Stimulated activated CD4-positive, alpha-beta T cell treated with anti-CD3 and anti-CD28 coated beads, Interleukin-4, amount 100 ng/mL, for 4 hours (primary cell): ENCODE data around the gene AKAP1.

Experiments
- DNase-seq, 2 experiments: peaks; one replicate each; pipeline ENCODE4 v3.0.0-alpha.2; 2020

AKAP1 gene

DNA sequence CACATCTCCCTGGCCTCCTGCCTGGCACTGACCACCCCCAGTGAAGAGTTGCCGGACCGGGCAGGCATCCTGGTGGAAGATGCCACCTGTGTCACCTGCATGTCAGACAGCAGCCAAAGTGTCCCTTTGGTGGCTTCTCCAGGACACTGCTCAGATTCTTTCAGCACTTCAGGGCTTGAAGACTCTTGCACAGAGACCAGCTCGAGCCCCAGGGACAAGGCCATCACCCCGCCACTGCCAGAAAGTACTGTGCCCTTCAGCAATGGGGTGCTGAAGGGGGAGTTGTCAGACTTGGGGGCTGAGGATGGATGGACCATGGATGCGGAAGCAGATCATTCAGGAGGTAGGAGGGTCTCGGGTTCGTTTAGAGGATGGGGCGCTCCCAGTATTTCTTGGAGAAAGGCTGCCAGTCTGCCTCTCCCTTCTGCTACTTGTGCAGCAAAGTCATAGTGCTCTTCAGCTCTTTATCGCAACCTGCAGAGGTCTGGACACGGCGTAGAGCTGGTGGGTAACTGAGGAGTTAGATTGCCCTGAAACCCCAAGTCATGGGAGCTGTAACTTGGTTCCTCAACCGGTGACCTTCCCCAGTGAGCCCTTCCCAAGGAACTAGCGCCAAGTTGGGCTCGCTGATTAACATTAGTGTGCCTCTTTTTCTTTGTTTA lies 21.9 kb downstream of the AKAP1 start:
- DNase-seq, result no peak

DNA sequence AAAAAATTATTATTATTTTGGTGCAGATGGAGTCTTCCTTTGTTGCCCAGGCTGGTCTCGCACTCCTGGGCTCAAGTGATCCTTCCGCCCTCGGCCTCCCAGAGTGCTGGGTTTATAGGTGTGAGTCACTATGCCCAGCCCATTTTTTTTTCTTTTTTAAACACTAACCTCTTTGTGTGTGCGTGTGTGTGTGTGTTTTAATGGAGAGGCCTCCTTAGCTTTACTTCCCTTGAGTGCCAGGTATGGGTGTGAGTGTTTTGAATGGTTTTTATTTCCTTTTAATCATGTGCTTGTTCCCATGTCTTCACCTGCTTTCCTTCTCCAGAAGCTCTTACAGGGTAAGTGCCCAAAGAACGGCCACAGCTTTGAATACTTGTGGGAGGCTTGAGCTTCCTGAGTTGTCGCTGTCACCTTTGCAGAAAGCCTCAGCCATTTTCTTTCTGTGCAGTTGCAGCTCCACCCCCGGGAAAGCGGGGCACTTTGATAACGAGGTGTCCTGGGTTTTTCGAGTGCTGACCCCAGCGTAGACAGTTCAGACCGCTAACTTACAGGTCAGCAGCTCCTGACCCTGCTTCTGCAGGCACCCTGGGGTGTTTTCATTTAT lies 22.6 kb downstream of the AKAP1 start:
- no peak for DNase-seq

DNA sequence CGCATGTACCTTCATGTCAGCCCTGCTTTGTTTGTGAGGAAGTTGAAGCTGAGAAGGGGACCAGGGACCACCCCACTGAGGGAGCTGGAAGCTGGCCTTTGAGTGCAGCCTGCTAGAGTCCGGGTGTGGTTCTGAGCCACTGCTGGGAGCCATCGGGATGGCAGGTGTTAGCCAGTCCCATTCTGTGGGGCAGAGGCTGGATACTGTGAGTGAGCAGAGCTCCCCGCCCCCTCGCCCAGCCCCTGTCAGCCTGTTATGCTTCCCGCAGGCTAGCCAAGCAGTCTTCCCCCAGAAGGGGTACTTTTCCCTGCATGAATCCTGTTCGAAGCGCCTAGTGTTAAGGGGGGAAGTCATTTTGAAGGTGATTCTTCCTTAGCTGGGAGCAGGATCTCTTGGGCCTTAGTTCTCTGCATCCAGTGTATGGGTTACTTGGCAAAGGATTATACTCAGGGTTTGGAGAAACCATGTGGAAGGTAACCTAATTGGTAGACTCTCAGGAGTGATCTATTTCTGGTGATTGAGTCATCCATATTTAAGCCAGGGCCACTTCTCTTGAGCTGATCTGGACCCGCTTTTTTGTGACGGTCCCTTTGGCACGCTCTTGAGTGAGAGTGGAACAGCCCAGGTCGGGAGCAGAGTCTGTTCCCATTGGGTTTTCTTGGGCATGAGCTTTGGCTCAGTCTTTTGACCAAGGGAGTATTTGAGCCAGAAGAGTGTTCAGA lies 23.8 kb downstream of the AKAP1 start:
- DNase-seq, result no peak

DNA sequence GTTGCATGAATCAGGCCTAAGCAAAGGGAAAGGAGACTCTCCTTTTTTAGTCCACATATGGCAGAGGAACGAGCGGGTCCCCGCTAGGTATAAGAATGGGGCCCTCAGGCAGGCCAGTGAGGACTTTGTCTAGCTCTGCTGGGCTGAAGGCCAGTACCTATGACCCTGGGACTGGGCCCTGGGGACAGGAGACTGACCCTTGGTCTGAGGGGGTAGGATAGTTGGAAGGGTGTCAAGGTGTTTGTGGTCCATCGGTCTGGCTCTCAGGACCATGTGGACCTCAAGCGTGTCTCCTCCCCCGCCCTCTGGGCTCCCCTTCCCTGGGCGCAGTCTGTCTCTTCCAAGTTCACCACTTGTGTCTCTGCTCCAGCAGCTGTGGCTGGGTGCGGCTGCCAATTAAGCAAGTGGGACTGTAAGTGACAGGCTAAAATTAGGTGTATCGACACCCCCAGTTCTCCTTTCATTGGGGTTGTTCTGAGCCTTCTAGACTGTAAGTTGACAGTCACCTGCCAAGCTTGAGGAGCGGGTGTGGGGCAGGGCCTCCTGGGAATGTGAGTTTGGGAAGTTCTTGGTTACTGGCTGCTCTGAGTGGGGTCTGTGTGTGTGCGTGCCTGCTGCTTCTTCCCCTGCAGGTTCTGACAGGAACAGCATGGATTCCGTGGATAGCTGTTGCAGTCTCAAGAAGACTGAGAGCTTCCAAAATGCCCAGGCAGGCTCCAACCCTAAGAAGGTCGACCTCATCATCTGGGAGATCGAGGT lies 24.5 kb downstream of the AKAP1 start:
- DNase-seq, result no peak

DNA sequence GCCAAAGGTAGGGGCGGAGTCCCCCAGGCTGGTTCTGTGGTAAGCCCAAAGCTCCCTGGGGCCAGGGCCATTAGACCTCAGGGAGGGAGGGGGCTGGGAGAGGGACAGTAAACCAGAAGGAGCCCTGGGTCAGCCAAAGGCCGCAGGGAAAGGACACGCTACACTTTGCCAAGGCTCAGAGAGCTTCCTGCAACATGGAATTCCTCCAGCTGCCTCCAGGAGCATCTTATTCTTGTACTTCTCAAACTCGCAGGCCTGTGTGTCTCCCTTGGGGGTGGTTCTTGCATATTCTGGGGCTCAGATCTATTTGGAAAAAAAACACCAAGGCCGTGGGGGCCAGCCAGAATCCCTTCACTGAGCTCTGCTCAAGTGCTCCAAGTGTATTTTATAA lies 25.1 kb downstream of the AKAP1 start:
- DNase-seq, result no peak

DNA sequence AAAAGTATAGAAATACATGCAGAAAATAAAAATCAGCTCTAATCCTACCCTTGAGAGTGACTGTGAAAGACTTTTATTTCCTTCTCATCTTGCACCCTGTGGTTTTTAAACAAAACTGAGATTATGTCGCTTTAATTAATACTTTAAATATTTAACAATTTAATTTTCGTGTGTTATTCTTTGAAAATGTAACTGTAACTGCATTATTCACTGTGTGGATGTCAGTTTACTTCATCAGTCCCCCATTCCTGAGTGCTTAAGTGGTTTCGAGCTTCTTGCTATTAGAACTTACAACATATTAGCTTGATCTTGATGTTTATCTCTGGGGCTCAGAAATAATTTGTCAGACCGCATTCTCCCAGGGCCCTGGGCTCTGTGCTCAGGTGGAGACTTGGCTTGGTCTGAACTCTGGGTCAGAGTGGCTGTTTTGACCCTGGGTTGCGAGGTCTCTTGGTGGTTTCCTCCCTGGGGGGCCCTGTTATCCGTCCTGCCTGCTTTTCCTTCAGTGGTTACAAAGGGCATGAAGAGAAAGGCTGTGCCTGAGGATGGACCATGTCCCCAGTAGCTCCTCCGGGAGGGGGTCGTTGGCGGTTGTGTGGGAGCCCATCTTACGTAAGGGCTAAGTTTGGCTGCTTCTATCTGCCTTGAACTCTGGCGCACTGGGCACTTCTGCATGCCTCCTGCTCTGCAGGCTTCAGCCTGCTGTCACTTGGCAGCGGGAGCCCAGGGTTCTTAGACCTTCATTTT lies 25.7 kb downstream of the AKAP1 start:
- no peak for DNase-seq

DNA sequence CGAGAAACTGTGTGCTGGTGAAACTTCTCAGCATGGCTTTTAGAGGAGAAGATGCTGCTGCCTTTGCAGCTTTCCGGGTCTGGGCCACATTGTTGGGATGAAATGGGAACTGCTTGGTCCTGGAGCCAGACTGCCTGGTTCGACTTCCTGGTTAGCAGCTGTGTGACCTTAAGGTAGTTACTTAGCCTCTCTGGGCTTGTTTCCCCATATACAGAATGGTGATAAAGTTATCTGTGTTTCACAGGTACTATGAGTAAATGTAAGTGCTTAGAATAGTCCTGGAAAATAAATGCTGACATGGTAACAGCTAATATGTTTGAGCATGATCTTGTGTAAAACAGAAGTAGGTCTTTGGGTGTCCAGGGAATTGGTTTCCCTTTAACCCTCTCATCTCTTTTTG lies 26.3 kb downstream of the AKAP1 start:
- no peak for DNase-seq

DNA sequence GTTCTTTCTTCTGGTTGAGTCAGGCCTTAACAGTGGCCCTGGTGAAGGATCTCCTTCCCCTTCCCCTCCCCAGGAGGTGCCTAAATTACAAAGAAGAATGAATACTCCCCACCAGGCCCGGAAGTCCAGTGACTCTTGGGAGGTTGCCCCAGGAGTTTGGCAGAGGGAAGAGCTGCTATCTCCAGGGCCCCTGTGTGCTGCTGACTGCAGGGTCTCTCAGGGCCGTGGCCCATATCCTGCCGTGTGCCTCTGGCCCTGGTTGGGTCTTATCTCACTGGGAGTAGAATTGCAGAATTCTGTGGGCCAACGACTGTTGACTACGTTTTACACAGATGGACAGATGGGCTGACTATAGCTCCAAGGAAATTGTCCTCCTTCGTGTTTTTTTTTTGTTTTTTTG lies 28.0 kb downstream of the AKAP1 start:
- DNase-seq, result no peak

DNA sequence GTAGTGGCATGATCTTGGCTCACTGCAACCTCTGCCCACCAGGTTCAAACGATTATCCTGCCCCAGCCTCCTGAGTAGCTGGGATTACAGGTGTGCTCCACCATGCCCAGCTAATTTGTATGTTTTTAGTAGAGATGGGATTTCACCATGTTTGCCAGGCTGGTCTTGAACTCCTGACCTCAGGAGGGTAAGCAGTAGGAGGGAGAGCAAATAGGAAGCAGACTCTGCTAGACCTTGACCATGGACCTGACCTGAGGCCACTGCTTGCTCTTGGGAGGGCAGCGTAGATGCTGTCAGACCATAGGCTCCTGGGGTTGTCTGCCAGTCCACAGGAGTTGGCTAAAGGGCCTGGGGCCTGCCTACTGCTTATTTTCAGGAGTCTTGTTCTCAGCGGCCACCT lies 28.6 kb downstream of the AKAP1 start:
- DNase-seq, result no peak

DNA sequence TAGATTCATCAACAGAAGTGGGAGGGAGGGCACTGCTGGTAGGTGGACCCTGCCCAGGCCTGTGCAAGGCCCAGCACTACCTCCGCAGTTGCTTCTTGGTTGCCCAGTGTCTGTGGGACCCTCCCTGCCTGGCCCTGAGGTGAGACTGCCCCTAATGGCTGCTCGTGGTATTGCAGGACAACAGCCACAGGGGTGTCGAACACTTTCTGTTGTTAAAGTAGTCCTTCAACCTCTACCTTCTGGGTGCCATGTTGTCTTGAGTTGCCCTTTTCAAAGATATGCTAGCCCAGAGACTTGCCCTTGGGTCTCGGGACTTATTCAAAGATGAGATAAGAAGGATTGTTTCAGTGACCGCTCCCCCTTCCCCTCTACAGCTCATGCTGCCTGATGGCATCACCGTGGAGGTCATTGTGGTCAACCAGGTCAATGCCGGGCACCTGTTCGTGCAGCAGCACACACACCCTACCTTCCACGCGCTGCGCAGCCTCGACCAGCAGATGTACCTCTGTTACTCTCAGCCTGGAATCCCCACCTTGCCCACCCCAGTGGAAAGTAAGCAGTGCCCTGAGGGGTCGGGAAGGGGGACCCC lies 29.1 kb downstream of the AKAP1 start:
- peak; percentile 54 to 63 for DNase-seq

DNA sequence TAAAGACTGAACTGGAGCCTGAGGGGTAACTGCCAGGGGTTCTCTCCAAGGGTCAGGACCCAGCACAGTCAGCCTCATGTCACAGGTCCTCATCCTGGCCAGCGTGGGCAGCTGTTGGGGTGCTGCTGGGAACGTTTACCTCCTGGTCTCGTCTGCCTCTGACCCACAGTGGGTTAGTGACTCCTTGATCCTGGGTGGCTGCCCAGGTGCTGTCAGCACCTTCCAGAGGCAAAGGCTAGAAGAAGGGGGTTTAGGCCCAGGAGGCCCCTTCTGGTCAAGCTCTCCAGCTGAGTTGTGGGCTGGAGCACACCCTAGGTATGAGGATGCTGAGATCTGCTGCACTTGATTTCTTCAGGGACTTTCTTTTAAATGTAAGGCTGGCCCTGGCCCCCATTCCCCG lies 30.3 kb downstream of the AKAP1 start:
- no peak for DNase-seq

DNA sequence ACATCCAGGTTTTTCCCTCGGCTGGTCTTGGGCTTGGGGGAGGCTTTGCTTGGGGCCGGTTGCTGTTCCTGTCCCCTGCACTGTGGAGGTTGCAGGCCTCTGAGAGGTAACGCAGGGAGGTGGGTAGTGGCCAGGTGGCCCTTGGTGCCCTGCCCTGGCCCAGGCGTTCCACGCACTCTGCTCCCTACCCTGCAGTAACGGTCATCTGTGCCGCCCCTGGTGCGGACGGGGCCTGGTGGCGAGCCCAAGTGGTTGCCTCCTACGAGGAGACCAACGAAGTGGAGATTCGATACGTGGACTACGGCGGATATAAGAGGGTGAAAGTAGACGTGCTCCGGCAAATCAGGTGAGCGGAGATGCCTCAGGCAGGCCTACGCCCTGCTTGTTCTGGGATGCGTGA lies 30.9 kb downstream of the AKAP1 start:
- no peak for DNase-seq

DNA sequence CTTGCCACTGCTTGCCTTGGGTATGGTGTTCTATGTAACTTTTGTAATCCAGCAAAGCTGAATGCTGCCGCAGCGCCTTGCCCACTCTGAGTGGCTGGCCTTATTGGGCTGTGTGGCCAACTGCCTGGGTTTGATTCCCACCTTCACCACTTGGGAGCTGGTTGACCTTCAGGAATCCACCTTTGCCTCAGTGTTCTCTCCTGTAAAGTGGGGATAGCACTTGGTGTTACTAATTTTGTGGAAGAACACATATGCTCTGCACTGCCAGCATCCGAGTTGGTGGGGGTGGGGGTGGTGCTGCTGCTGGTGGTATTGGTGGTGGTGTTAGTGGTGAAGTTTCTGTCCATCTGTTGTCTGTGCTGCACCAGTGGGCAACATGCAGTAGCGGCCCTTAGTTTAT lies 32.8 kb downstream of the AKAP1 start:
- DNase-seq, result no peak

DNA sequence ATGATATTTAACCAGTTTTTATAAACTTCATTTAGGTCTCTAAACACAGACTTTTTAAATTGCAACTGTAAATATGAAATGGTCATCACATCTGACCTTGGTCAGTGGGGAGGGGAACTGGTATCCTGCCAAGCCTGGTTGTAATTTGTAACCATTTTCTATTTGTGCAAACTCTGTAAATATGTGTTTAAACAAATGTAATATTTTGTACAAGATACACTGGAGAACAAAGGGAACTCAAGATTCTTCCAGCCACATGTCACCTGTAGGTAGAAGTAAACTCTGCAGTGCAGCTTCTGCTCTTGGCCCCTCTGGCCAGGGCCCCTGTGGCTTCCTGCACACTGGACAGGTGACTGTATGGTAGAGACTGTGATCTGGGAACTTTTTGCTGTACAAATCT lies 35.8 kb downstream of the AKAP1 start:
- no peak for DNase-seq

DNA sequence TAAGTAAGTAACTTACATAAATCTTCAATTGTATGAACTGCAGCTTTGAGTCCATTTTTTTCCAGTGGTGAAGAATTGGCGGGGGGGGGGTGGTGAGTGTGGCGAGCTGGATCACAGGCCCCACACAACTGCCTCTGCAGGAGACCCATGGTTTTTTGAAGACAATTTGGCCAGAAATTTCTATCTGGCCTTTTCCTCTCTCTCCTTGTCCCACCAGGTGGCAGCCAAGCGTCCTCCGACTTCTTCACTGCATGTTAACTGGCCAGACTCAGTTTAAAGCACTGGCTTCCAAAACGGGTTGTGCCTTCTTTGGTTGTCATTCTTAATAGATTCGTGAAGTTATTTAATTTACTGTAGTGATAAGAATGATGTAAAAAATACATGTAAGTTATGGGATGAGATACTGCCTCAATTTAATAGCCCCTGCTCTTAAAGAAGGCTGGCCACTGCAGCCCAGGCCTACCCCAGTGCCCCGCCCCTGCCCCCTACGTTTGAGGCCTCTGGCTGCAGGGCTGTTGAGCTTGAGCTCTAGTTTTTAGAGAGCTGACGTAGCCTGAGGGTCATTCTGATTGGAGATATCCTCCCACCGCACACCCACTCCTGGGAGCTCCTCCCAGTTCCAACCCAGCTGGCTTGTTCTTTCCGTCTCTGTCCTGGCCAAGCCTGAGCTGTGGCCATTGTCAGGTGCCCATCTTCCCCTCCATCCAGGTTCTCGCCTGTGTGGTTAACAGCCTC lies 36.4 kb downstream of the AKAP1 start:
- no peak for DNase-seq

DNA sequence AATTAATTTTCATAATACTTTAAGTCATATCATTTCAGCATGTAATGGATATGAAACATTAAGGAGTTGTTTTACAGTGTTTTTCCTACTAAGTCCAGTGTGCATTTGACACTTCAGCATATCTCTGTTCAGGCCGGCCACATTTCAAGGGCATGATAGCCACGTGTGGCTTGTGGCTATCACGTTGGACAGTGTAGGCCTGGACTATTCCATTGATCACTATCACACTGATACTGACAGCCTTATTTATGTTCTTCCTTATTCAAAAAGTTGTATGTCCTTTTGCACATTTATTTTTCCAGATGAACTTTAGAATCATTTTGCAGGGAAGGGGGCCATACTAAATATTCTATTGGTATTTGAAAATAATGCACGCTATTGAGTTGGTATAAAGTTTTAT lies 39.0 kb downstream of the AKAP1 start:
- no peak for DNase-seq

DNA sequence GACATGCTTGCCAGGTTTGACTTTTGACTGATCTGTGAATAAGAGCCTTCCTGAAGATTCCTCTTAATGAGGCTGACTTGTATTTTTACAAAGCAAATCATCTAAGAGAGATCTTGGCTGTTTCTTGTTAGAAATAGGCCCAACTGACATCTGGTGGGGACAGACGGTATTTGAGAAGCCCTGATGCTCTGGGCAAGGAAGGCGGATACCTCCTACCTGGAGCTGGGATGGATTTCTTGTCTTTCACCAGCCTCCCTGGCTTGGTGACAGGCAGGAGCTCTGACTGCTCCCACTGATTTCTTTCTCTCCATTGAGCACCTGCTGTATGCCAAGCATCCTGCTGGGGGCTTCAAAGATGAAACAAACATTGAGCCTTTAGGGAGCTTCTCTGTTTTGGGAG lies 40.4 kb downstream of the AKAP1 start:
- DNase-seq, result no peak

DNA sequence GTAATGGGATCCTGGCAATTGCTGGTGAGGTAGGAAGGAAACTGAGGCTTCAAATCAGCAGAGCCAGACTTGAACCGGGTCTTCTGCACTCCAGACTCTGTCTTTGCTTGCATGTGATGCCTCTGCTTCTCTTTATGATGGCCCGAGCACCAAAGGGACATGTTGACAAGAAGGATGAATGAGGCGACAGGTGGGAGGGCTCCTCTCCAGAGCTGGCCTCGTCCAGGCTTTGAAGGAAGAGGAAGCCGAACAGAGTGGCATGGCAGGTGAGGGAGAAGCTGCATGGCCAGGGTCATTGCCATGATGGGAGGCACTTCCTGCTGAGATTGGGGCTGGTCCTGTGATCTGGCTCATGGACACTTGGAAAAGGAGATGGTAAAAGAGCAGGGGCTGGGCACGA lies 40.8 kb downstream of the AKAP1 start:
- no peak for DNase-seq

DNA sequence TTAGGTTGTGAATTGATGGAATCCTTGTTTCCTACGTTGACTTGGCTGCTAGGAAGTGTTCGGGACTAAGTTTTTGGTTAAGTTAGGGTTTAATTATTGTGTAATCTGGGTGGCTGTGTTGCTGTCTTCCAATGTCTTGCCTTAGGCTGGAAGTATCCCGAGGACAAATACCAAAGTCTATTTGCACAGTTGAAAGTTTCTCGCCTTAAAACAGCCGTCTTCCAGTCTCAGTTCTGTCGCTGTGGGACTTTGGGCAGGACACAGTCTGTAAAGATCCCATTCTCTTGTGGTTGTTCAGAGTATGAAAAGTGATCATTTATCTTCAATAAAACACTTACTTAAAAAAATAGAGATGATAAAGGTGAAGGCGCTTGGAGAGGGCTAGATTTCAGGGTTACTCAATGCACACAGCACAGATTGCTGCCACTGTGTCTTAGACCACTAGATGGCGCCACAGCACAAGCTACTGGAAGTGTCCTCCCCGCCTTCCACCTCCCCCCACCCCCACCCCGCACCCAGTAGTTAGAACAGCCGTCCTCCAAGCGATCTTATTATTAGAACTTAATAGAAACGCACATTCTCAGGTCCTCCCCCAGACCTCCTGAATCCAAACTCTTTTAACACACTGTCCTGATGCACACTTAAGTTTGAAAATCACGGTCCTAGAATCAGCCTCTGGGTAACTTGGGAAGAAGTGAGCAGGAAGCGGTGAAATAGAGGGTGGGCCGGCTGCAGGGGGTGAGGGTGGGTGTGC lies 45.8 kb downstream of the AKAP1 start:
- peak; percentile 73 to 75 for DNase-seq

DNA sequence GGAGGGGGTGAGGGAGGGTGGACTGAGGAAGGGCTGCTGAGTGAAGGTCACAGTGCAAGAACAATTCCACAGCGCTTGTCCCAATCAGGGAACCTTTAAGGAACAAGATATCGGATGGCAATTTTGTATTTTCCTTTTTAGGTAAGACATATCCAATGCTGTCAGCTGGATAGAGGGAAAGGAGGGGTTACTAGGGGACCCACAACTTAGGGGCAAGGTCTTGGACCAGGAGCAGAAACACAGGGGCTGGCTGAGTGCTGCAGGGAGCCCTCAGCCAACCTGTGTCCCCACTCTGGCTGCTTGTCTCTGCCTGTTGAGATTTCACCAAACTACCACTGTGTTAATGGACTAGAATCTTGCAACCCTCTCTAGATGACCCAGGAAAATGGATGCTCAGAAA lies 47.6 kb downstream of the AKAP1 start:
- DNase-seq, result no peak

DNA sequence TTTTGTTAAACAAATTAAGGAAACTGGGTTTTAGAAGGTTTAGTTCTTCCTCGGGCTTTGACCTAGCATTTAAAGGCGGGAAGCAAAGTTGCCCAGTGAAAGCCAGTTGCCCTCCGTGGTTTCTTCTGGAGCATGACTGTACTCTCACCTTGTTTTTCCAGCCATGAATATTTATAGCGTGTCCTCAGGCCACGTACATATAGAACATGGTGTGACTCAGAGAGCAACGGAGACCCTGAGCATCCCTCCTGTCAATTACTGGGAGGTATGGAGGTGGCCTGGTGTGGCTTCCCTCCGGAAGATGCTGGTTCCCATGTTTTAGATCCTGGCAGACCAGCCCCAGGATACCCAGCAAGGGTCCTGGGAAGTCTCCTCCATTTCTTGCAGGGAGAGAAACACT lies 48.4 kb downstream of the AKAP1 start:
- DNase-seq, result no peak
